MCF 10A (cell line): ENCODE data around the gene MRNIP. TPM values are rescaled to one million over a fixed set of nuclear protein-coding genes. Genes with fewer than 3 reads are reported as not detected.

Experiments used
- BruUV-seq: library from RNA; stranded (reverse); fragments of 400-500 nt; replicated peaks from 2 replicates; lab custom pipeline; 2021; lab: Mats Ljungman, UMichigan
- CTCF ChIA-PET: fragments of 300-600 bp; sonication (Branson Sonifier 250); formaldehyde crosslinking; extraction: SDS; loops from one replicate; lab custom pipeline; 2021; ENCODE audit warnings: antibody characterized with exemption, inconsistent platforms; lab: Yijun Ruan, JAX
- POLR2A ChIA-PET: fragments of 300-600, 350-650 bp; sonication (Branson Sonifier 250); formaldehyde crosslinking; extraction: SDS; loops from one replicate; lab custom pipeline; 2020; ENCODE audit warnings: antibody characterized with exemption, inconsistent platforms; lab: Yijun Ruan, JAX
- DNase-seq: peaks from one replicate; pipeline ENCODE4 v3.0.0-alpha.2; 2018; ENCODE audit not compliant: unreplicated experiment
- H3K27ac Mint-ChIP-seq: one replicate; pipeline ENCODE4 v1.8.0; 2022; ENCODE audit warnings: mild to moderate bottlenecking, low read depth, mixed read lengths; ENCODE audit not compliant: unreplicated experiment
- H3K27me3 Mint-ChIP-seq: one replicate; pipeline ENCODE4 v1.8.0; 2022; ENCODE audit warnings: mixed read lengths; ENCODE audit not compliant: insufficient read depth, unreplicated experiment
- H3K36me3 Mint-ChIP-seq: one replicate; pipeline ENCODE4 v1.8.0; 2022; ENCODE audit warnings: mild to moderate bottlenecking, moderate library complexity, mixed read lengths; ENCODE audit not compliant: insufficient read depth, unreplicated experiment
- H3K4me1 Mint-ChIP-seq: one replicate; pipeline ENCODE4 v1.8.0; 2022; ENCODE audit warnings: mixed read lengths; ENCODE audit not compliant: insufficient read depth, unreplicated experiment
- H3K4me3 Mint-ChIP-seq: one replicate; pipeline ENCODE4 v1.8.0; 2022; ENCODE audit warnings: mild to moderate bottlenecking, moderate library complexity, mixed read lengths; ENCODE audit not compliant: unreplicated experiment
- H3K9me3 Mint-ChIP-seq: one replicate; pipeline ENCODE4 v1.8.0; 2022; ENCODE audit warnings: mixed read lengths; ENCODE audit not compliant: unreplicated experiment
- intact Hi-C: fragments of 100-400 bp; cut with micrococcal nuclease; formaldehyde crosslinking; loops from 2 replicates; pipeline ENCODE4 v1.14.1; 2022
- total RNA-seq: library from RNA; stranded (reverse); gene quantifications from 2 replicates; pipeline ENCODE4 v1.2.3, GENCODE V29; 2022
- TF ChIP-seq, protein P1 (sequence below): fragments of 200-600 bp; IDR thresholded peaks from one replicate; pipeline ENCODE4 v1.8.0; 2022; ENCODE audit warnings: antibody characterized with exemption, mild to moderate bottlenecking; ENCODE audit not compliant: unreplicated experiment

Gene MRNIP
- total RNA-seq, 1 experiment from 2014 or later: 42.8 TPM

GRCh38 chr5:179821298-179822058, 37.1 kb downstream of the MRNIP start:
- Mint-ChIP-seq H3K27me3 (no peaks in the 10 kb centered on the region), H3K4me1 (peaks cover 45% of the 10 kb centered on the region), H3K36me3 (peaks cover 64% of the 10 kb centered on the region), H3K27ac (peak overlapping the region; percentile 95), H3K4me3 (peak overlapping the region; percentile 94), H3K9me3 (no peaks in the 10 kb centered on the region)
- ChIA-PET CTCF (interaction anchor here (0.6 to 1.5 kb wide), 9 partner anchors 7 to 73 kb away, joined by 3 to 5 read pairs (median 3); partner anchors contain the start of gene MRNIP), POLR2A (interaction anchor here (0.5 to 4.0 kb wide), 39 partner anchors 8 to 1027 kb away, joined by 3 to 134 read pairs (median 6); partner anchors contain the start of genes CANX, HNRNPH1, MAML1 and MGAT4B)
- DNase-seq: peak; percentile 99
- TSS peak; percentile 61 for BruUV-seq
- intact Hi-C loops: loop anchor here (1.0 to 2.0 kb wide), 3 partner anchors 14 to 58 kb away; partner anchors contain the start of gene MRNIP
- TF ChIP-seq, protein P1, sequence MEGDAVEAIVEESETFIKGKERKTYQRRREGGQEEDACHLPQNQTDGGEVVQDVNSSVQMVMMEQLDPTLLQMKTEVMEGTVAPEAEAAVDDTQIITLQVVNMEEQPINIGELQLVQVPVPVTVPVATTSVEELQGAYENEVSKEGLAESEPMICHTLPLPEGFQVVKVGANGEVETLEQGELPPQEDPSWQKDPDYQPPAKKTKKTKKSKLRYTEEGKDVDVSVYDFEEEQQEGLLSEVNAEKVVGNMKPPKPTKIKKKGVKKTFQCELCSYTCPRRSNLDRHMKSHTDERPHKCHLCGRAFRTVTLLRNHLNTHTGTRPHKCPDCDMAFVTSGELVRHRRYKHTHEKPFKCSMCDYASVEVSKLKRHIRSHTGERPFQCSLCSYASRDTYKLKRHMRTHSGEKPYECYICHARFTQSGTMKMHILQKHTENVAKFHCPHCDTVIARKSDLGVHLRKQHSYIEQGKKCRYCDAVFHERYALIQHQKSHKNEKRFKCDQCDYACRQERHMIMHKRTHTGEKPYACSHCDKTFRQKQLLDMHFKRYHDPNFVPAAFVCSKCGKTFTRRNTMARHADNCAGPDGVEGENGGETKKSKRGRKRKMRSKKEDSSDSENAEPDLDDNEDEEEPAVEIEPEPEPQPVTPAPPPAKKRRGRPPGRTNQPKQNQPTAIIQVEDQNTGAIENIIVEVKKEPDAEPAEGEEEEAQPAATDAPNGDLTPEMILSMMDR: no peak

DNA sequence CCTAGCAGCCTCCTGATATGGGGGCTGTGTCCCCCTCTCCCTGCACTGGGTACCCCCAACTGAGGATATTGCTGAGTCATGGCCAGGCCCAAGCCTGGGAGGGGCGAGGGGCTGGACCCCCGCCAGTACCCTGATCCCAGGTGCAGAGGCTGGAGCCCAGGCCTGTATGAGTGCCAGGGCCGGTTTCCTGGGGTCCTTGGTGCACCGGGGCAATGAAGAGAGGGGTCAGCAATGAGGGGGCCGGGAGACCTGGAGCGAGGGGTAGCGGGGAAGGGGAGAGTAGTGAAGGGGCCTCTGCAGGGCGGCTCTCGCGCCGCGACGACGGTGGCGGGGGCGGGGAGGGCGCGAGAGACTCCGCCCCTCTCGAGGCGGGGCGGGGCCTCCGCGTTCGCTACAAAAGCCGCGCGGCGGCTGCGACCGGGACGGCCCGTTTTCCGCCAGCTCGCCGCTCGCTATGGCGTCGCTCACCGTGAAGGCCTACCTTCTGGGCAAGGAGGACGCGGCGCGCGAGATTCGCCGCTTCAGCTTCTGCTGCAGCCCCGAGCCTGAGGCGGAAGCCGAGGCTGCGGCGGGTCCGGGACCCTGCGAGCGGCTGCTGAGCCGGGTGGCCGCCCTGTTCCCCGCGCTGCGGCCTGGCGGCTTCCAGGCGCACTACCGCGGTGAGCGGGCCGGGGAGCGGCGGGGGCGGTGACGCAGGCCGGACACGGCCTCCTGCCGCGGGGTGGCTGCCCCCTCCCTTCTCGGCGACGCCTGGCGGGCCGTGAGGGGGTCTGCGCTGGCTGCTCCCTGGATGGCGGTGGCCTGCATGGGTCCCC, 37.9 kb downstream of the MRNIP start, which contains the start of gene SQSTM1:
TSS of gene SQSTM1 (plus strand) at position 423 of the 815 bp plus-strand sequence. CDS start at position 455, 32 bp downstream.
- Mint-ChIP-seq H3K4me3 (peak within 1 kb of the TSS; percentile 94), H3K27ac (peak within 1 kb of the TSS; percentile 98), H3K9me3 (no peaks in the 10 kb centered on the region), H3K27me3 (no peaks in the 10 kb centered on the region), H3K4me1 (peaks cover 45% of the 10 kb centered on the region), H3K36me3 (peaks cover 62% of the 10 kb centered on the region)
- no TSS peak for BruUV-seq
- peak; percentile 84 for DNase-seq
- CTCF ChIA-PET: interaction anchor here (0.7 to 2.4 kb wide), 3 partner anchors 24 to 103 kb away, joined by 4 to 16 read pairs (median 4); no protein-coding TSS in a partner anchor
- TF ChIP-seq, protein P1: peak; percentile 15
- intact Hi-C loops: loop anchor here (1.0 to 2.0 kb wide), 3 partner anchors 13 to 57 kb away; partner anchors contain the start of gene MRNIP
- POLR2A ChIA-PET: interaction anchor here (0.6 to 4.0 kb wide), 29 partner anchors 9 to 262 kb away, joined by 3 to 134 read pairs (median 6); partner anchors contain the start of genes CANX, HNRNPH1, MAML1 and MGAT4B

GRCh38 chr5:179820127-179820482, 38.5 kb downstream of the MRNIP start:
- H3K27me3 Mint-ChIP-seq: no peaks in the 10 kb centered on the region
- no peak for DNase-seq
- intact Hi-C loops: loop anchor here (2.0 kb wide), 1 partner anchor 39 kb away; the partner anchor contains the start of gene MRNIP
- peak overlapping the region; percentile 98 for H3K27ac Mint-ChIP-seq
- ChIA-PET POLR2A (interaction anchor here (0.7 to 4.0 kb wide), 26 partner anchors 9 to 261 kb away, joined by 3 to 134 read pairs (median 6); partner anchors contain the start of genes CANX, HNRNPH1, MAML1 and MGAT4B), CTCF (interaction anchor here (1.5 to 2.4 kb wide), 2 partner anchors 23 to 57 kb away, joined by 4 to 16 read pairs; no protein-coding TSS in a partner anchor)
- no peaks in the 10 kb centered on the region for H3K9me3 Mint-ChIP-seq
- peaks cover 59% of the 10 kb centered on the region for H3K36me3 Mint-ChIP-seq
- peaks cover 45% of the 10 kb centered on the region for H3K4me1 Mint-ChIP-seq
- TF ChIP-seq, protein P1: no peak
- BruUV-seq: TSS peak; percentile 57
- H3K4me3 Mint-ChIP-seq: peak overlapping the region; percentile 94
